GM23338 (cell line): ENCODE results near the gene DRC7.

Experiments used
- CREB1 ChIP-seq: fragments of 250-450 bp; sonication (Bioruptor Pico); IDR thresholded peaks from 2 replicates; pipeline ENCODE4 v1.5.0; 2020; ENCODE audit warnings: low read depth, mild to moderate bottlenecking, moderate library complexity
- EZH2 ChIP-seq: fragments of 200-600 bp; sonication (generic); IDR thresholded peaks from one replicate; pipeline ENCODE4 v1.8.0; 2017; ENCODE audit warnings: antibody characterized with exemption, mild to moderate bottlenecking, low read depth; ENCODE audit not compliant: unreplicated experiment
- EZH2phosphoT487 ChIP-seq: fragments of 200-600 bp; sonication (generic); IDR thresholded peaks from one replicate; pipeline ENCODE4 v1.8.1; 2018; ENCODE audit warnings: antibody characterized with exemption; ENCODE audit not compliant: unreplicated experiment
- JUNB ChIP-seq: IDR thresholded peaks from one replicate; pipeline ENCODE4 v1.6.1; 2016; ENCODE audit warnings: antibody characterized with exemption; ENCODE audit not compliant: unreplicated experiment
- POLR2AphosphoS5 ChIP-seq: IDR thresholded peaks from 2 replicates; pipeline ENCODE4 v1.6.1; 2016; ENCODE audit warnings: antibody characterized with exemption, low read depth
- STAT1 ChIP-seq: IDR thresholded peaks from one replicate; pipeline ENCODE4 v1.6.1; 2016; ENCODE audit warnings: antibody characterized with exemption; ENCODE audit not compliant: unreplicated experiment
- ZNF114 ChIP-seq: fragments of 250-450 bp; sonication (Bioruptor Pico); IDR thresholded peaks from 2 replicates; pipeline ENCODE4 v1.5.0; 2020; ENCODE audit warnings: mild to moderate bottlenecking, moderate library complexity
- ZNF331 ChIP-seq: fragments of 250-450 bp; sonication (Bioruptor Pico); IDR thresholded peaks from 2 replicates; pipeline ENCODE4 v1.5.0; 2020; ENCODE audit warnings: low read depth, mild to moderate bottlenecking, moderate library complexity
- TF ChIP-seq, protein P1 (sequence below), 2 experiments: fragments of 200-600 bp in 1 of 2; sonication (generic) in 1 of 2; conservative IDR thresholded peaks; 2 replicates each; pipeline versions ENCODE4 v1.5.1 to v1.6.1; 2016 to 2017; ENCODE audit warnings: antibody characterized with exemption in 2 of 2, low read depth in 2 of 2, mild to moderate bottlenecking in 2 of 2, moderate library complexity in 1 of 2
- TF ChIP-seq, protein P2 (sequence below): IDR thresholded peaks from one replicate; pipeline ENCODE4 v1.6.1; 2018; ENCODE audit warnings: antibody characterized with exemption; ENCODE audit not compliant: unreplicated experiment
- TF ChIP-seq, protein P3 (sequence below): fragments of 250-450 bp; sonication (Bioruptor Pico); IDR thresholded peaks from 2 replicates; pipeline ENCODE4 v1.5.0; 2020; ENCODE audit warnings: mild to moderate bottlenecking, moderate library complexity

DNA sequence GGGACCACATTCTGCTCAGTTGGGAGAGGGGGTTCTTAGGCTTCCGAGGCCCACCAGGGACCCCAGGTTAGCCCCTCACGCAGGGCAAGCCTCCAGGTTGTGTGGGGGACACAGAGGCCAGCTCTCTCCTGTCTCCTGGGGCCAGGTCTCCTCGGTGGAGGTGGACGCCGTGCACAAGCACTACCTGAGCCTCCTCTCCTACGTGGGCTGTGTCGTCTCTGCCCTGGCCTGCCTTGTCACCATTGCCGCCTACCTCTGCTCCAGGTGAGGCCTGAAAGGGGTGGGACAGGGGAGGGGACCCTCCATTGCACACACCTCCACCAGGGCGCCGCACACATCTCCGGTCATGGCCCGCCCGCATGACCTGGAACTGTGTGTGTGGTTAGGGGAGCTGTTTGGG, 37.4 kb upstream of the DRC7 start:
- TF ChIP-seq CREB1 (CRISPR knock-in tag) (no peak), EZH2 (no peak), POLR2AphosphoS5 (no peak), EZH2phosphoT487 (no peak), ZNF114 (CRISPR knock-in tag) (no peak), JUNB (no peak), ZNF331 (CRISPR knock-in tag) (no peak), STAT1 (no peak)
- TF ChIP-seq, protein P1, sequence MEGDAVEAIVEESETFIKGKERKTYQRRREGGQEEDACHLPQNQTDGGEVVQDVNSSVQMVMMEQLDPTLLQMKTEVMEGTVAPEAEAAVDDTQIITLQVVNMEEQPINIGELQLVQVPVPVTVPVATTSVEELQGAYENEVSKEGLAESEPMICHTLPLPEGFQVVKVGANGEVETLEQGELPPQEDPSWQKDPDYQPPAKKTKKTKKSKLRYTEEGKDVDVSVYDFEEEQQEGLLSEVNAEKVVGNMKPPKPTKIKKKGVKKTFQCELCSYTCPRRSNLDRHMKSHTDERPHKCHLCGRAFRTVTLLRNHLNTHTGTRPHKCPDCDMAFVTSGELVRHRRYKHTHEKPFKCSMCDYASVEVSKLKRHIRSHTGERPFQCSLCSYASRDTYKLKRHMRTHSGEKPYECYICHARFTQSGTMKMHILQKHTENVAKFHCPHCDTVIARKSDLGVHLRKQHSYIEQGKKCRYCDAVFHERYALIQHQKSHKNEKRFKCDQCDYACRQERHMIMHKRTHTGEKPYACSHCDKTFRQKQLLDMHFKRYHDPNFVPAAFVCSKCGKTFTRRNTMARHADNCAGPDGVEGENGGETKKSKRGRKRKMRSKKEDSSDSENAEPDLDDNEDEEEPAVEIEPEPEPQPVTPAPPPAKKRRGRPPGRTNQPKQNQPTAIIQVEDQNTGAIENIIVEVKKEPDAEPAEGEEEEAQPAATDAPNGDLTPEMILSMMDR (conservative IDR thresholded peaks at IDR 0.05; ENCODE audit: low read depth in 2 of 2): no peak
- TF ChIP-seq, protein P2, sequence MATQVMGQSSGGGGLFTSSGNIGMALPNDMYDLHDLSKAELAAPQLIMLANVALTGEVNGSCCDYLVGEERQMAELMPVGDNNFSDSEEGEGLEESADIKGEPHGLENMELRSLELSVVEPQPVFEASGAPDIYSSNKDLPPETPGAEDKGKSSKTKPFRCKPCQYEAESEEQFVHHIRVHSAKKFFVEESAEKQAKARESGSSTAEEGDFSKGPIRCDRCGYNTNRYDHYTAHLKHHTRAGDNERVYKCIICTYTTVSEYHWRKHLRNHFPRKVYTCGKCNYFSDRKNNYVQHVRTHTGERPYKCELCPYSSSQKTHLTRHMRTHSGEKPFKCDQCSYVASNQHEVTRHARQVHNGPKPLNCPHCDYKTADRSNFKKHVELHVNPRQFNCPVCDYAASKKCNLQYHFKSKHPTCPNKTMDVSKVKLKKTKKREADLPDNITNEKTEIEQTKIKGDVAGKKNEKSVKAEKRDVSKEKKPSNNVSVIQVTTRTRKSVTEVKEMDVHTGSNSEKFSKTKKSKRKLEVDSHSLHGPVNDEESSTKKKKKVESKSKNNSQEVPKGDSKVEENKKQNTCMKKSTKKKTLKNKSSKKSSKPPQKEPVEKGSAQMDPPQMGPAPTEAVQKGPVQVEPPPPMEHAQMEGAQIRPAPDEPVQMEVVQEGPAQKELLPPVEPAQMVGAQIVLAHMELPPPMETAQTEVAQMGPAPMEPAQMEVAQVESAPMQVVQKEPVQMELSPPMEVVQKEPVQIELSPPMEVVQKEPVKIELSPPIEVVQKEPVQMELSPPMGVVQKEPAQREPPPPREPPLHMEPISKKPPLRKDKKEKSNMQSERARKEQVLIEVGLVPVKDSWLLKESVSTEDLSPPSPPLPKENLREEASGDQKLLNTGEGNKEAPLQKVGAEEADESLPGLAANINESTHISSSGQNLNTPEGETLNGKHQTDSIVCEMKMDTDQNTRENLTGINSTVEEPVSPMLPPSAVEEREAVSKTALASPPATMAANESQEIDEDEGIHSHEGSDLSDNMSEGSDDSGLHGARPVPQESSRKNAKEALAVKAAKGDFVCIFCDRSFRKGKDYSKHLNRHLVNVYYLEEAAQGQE: no peak
- TF ChIP-seq, protein P3, sequence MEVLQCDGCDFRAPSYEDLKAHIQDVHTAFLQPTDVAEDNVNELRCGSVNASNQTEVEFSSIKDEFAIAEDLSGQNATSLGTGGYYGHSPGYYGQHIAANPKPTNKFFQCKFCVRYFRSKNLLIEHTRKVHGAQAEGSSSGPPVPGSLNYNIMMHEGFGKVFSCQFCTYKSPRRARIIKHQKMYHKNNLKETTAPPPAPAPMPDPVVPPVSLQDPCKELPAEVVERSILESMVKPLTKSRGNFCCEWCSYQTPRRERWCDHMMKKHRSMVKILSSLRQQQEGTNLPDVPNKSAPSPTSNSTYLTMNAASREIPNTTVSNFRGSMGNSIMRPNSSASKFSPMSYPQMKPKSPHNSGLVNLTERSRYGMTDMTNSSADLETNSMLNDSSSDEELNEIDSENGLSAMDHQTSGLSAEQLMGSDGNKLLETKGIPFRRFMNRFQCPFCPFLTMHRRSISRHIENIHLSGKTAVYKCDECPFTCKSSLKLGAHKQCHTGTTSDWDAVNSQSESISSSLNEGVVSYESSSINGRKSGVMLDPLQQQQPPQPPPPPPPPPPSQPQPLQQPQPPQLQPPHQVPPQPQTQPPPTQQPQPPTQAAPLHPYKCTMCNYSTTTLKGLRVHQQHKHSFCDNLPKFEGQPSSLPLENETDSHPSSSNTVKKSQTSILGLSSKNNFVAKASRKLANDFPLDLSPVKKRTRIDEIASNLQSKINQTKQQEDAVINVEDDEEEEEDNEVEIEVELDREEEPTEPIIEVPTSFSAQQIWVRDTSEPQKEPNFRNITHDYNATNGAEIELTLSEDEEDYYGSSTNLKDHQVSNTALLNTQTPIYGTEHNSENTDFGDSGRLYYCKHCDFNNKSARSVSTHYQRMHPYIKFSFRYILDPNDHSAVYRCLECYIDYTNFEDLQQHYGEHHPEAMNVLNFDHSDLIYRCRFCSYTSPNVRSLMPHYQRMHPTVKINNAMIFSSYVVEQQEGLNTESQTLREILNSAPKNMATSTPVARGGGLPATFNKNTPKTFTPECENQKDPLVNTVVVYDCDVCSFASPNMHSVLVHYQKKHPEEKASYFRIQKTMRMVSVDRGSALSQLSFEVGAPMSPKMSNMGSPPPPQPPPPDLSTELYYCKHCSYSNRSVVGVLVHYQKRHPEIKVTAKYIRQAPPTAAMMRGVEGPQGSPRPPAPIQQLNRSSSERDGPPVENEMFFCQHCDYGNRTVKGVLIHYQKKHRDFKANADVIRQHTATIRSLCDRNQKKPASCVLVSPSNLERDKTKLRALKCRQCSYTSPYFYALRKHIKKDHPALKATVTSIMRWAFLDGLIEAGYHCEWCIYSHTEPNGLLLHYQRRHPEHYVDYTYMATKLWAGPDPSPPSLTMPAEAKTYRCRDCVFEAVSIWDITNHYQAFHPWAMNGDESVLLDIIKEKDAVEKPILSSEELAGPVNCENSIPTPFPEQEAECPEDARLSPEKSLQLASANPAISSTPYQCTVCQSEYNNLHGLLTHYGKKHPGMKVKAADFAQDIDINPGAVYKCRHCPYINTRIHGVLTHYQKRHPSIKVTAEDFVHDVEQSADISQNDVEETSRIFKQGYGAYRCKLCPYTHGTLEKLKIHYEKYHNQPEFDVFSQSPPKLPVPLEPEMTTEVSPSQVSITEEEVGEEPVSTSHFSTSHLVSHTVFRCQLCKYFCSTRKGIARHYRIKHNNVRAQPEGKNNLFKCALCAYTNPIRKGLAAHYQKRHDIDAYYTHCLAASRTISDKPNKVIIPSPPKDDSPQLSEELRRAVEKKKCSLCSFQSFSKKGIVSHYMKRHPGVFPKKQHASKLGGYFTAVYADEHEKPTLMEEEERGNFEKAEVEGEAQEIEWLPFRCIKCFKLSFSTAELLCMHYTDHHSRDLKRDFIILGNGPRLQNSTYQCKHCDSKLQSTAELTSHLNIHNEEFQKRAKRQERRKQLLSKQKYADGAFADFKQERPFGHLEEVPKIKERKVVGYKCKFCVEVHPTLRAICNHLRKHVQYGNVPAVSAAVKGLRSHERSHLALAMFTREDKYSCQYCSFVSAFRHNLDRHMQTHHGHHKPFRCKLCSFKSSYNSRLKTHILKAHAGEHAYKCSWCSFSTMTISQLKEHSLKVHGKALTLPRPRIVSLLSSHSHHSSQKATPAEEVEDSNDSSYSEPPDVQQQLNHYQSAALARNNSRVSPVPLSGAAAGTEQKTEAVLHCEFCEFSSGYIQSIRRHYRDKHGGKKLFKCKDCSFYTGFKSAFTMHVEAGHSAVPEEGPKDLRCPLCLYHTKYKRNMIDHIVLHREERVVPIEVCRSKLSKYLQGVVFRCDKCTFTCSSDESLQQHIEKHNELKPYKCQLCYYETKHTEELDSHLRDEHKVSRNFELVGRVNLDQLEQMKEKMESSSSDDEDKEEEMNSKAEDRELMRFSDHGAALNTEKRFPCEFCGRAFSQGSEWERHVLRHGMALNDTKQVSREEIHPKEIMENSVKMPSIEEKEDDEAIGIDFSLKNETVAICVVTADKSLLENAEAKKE (CRISPR knock-in tag): no peak
